ENCODE measurements around the gene SEMA7A. TPM values are rescaled to one million over a fixed set of nuclear protein-coding genes. Genes with fewer than 3 reads are reported as not detected.

SEMA7A gene
- total and polyA plus RNA-seq, 2 of the 4 experiments (the other 2 are of a cell fraction), result 30.5 to 87.3 TPM

DNA sequence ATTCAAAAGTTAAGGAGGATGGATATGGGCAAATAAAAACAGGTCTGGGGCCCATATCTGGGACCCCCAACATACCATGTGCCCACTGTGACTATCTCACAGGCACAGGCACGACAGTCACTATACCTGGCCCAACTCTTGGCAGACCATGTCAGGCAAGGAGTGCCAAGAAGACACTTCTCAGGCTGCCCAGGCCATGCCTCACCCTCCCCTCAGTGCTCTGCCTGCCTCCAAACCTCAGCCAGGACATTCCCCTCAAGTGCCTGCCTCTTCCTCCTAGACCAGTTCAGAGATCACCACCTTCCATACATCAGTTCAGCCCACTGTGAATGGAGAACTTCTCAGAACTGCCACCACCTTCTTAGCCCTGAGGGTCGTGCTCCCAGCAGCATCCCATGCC, 4.4 kb upstream of the SEMA7A start:
- H2BK5ac ChIP-seq (ENCODE audit: low read depth, low read length, poor library complexity, severe bottlenecking), result no peak overlapping the region
- peak overlapping the region in 1 of 2 experiments; percentile 36; a peak in 1 of 4 replicates for H4K8ac ChIP-seq (ENCODE audit: low read depth in 2 of 2, low read length in 2 of 2)
- H2AK9ac ChIP-seq (replicated peaks; ENCODE audit: low read depth, low read length, poor library complexity), result peak overlapping the region; percentile 91
- peaks cover 12% of the 10 kb centered on the region for H3K4me1 ChIP-seq (ENCODE audit: control insufficient read depth, insufficient read depth, low read length)
- H3K27me3 ChIP-seq (ENCODE audit: control insufficient read depth, insufficient read depth, low read length), result no peaks in the 10 kb centered on the region
- H2AFZ ChIP-seq (replicated peaks; ENCODE audit: low read length, poor library complexity), result peak overlapping the region; percentile 76
- H2BK120ac ChIP-seq (ENCODE audit: low read depth, low read length), result no peak overlapping the region; the same call in 1 of the 2 replicates
- TF ChIP-seq ELK1 (IDR thresholded peaks at IDR 0.05; ENCODE audit: borderline replicate concordance, low read depth, low read length) (no peak), MAFK (IDR thresholded peaks at IDR 0.05; ENCODE audit: low read depth, low read length) (no peak), NFE2L2 (IDR thresholded peaks at IDR 0.05; ENCODE audit: low read depth, low read length) (no peak), MXI1 (IDR thresholded peaks at IDR 0.05; ENCODE audit: borderline replicate concordance, low read depth, low read length) (no peak), POLR2A (IDR thresholded peaks at IDR 0.05; ENCODE audit: low read depth, low read length) (no peak), RFX5 (IDR thresholded peaks at IDR 0.05; ENCODE audit: low read depth, low read length) (no peak), RAD21 (IDR thresholded peaks at IDR 0.05; ENCODE audit: low read length) (no peak), SMC3 (IDR thresholded peaks at IDR 0.05; ENCODE audit: low read depth, low read length) (no peak), CHD1 (IDR thresholded peaks at IDR 0.05; ENCODE audit: low read depth, low read length) (no peak), CTCF (conservative IDR thresholded peaks at IDR 0.05; ENCODE audit: low read depth, low read length) (no peak), USF2 (IDR thresholded peaks at IDR 0.05; ENCODE audit: low read depth, low read length) (no peak), FOS (IDR thresholded peaks at IDR 0.05; ENCODE audit: low read depth, low read length) (no peak), RCOR1 (IDR thresholded peaks at IDR 0.05; ENCODE audit: insufficient replicate concordance, low read length) (no peak), CEBPB (IDR thresholded peaks at IDR 0.05; ENCODE audit: low read depth, low read length) (no peak), BHLHE40 (IDR thresholded peaks at IDR 0.05; ENCODE audit: low read depth, low read length) (no peak)
- H2BK15ac ChIP-seq (ENCODE audit: low read depth, low read length), result peak overlapping the region; percentile 12; the same call in 1 of the 3 replicates
- intact Hi-C loops (cut with micrococcal nuclease), result loop anchor here (1.0 to 2.0 kb wide), 2 partner anchors 56 to 63 kb away; no protein-coding TSS in a partner anchor
- ChIA-PET POLR2A (ENCODE audit: unreplicated experiment) (no interaction called here), CTCF (interaction anchor here (1.0 to 3.5 kb wide), 2 partner anchors 9 to 55 kb away, joined by 3 to 31 read pairs; no protein-coding TSS in a partner anchor)
- DNase-seq, result no peak
- H4K91ac ChIP-seq (ENCODE audit: insufficient read depth, low read depth, low read length), result peak overlapping the region; percentile 7; the same call in 1 of the 2 replicates
- H3K9me3 ChIP-seq (ENCODE audit: control insufficient read depth, insufficient read depth, low read length), result no peaks in the 10 kb centered on the region
- H3K9me1 ChIP-seq (ENCODE audit: insufficient read depth, low read length), result peaks cover 12% of the 10 kb centered on the region
- no peaks in the 10 kb centered on the region for H4K20me1 ChIP-seq (ENCODE audit: insufficient read depth, low read length)
- H3K14ac ChIP-seq (replicated peaks; ENCODE audit: low read depth, low read length), result no peak overlapping the region
- H3K56ac ChIP-seq (ENCODE audit: extremely low read depth, insufficient read depth, low read length), result no peak overlapping the region
- in situ Hi-C loops (cut with MboI; ENCODE audit: low sequenced_read_pairs), result loop anchor here (5.0 kb wide), 1 partner anchor 56 kb away; no protein-coding TSS in a partner anchor
- H3K9ac ChIP-seq (ENCODE audit: low read depth, low read length), result no peak overlapping the region
- peak overlapping the region; percentile 91 for H2AK5ac ChIP-seq (ENCODE audit: low read depth, low read length)
- peaks cover 0 to 14% of the 10 kb centered on the region in 2 experiments; a peak in 2 of 4 replicates for H3K79me1 ChIP-seq (ENCODE audit: low read depth in 1 of 2, low read length in 2 of 2)
- H3K4me3 ChIP-seq (ENCODE audit: insufficient read depth, low read depth, low read length), result no peak overlapping the region
- H3K4me2 ChIP-seq (ENCODE audit: low read depth, low read length), result no peak overlapping the region
- no peak for ATAC-seq (ENCODE audit: low read depth)
- dilution Hi-C loops (cut with HindIII; ENCODE audit: low sequenced_read_pairs, unreplicated experiment), result no loop called here
- no peaks in the 10 kb centered on the region for H3K36me3 ChIP-seq (ENCODE audit: control insufficient read depth, insufficient read depth, low read length)
- no CpG with 5 or more reads among the region's 2 CpGs for WGBS, 2 experiments (ENCODE audit: extremely low coverage in 2 of 2, insufficient read length in 1 of 2)
- no peak overlapping the region for H4K5ac ChIP-seq (ENCODE audit: low read depth, low read length)
- no peak overlapping the region for H3K23ac ChIP-seq (ENCODE audit: low read depth, low read length)
- H3K27ac ChIP-seq (ENCODE audit: insufficient read depth, low read length), result no peak overlapping the region
- H2BK20ac ChIP-seq (ENCODE audit: low read depth, low read length), result peak overlapping the region; percentile 12; the same call in 1 of the 2 replicates
- H3K18ac ChIP-seq (ENCODE audit: low read depth, low read length), result no peak overlapping the region
- no TSS peak for BruUV-seq (replicated peaks)
- H3K4ac ChIP-seq (ENCODE audit: low read depth, low read length), result peak overlapping the region; percentile 71
